Hepatic stellate cell (primary cell): ENCODE results near the gene GTF2H2.
"Not testable (repeated sequence)": the region's sequence is repeated elsewhere in the genome, so short reads cannot be mapped to it uniquely, and the experiment has no call there.

Experiments used
- DNase-seq: peaks from one replicate; pipeline ENCODE4 v3.0.0; 2011; ENCODE audit warnings: low spot score

GTF2H2 gene

GRCh38 chr5:71067262-71067928 lies at the start of gene GTF2H2:
Gene GTF2H2 (minus strand): TSS chr5:71067676. CDS start chr5:71062763, 4,913 bp downstream.
- not testable (repeated sequence) for DNase-seq

GRCh38 chr5:71109730-71110275 lies 42.3 kb upstream of the GTF2H2 start:
- DNase-seq: not testable (repeated sequence)

- not testable (repeated sequence) for DNase-seq
These were observed 32.5 kb upstream of the GTF2H2 start for GRCh38 chr5:71099996-71100395.

GRCh38 chr5:71097930-71098203 lies 30.4 kb upstream of the GTF2H2 start:
- DNase-seq: not testable (repeated sequence)

- not testable (repeated sequence) for DNase-seq
These were observed 29.9 kb upstream of the GTF2H2 start for GRCh38 chr5:71097173-71097929.

- not testable (repeated sequence) for DNase-seq
These were observed 22.3 kb upstream of the GTF2H2 start for GRCh38 chr5:71089773-71090172.

GRCh38 chr5:71088754-71089153 lies 21.3 kb upstream of the GTF2H2 start:
- not testable (repeated sequence) for DNase-seq

- DNase-seq: not testable (repeated sequence)
These were observed 18.7 kb upstream of the GTF2H2 start for GRCh38 chr5:71086145-71086544.

GRCh38 chr5:71084280-71085063 lies 17.0 kb upstream of the GTF2H2 start:
- DNase-seq: not testable (repeated sequence)

GRCh38 chr5:71082898-71083297 lies 15.4 kb upstream of the GTF2H2 start:
- not testable (repeated sequence) for DNase-seq

- DNase-seq: not testable (repeated sequence)
These were observed 14.9 kb upstream of the GTF2H2 start for GRCh38 chr5:71082340-71082739.

GRCh38 chr5:71061322-71061721 lies 6.2 kb downstream of the GTF2H2 start:
- not testable (repeated sequence) for DNase-seq

GRCh38 chr5:71059426-71059825 lies 8.1 kb downstream of the GTF2H2 start:
- DNase-seq: not testable (repeated sequence)

GRCh38 chr5:71044808-71045207 lies 22.7 kb downstream of the GTF2H2 start:
- DNase-seq: not testable (repeated sequence)

GRCh38 chr5:71044128-71044527 lies 23.3 kb downstream of the GTF2H2 start:
- DNase-seq: not testable (repeated sequence)

GRCh38 chr5:71031046-71031776 lies 36.3 kb downstream of the GTF2H2 start:
- not testable (repeated sequence) for DNase-seq

GRCh38 chr5:71025289-71025953 lies 42.1 kb downstream of the GTF2H2 start, which contains the start of gene NAIP:
Gene NAIP (minus strand): TSS chr5:71025339. CDS start chr5:71012915, 12,424 bp downstream.
- not testable (repeated sequence) for DNase-seq

GRCh38 chr5:71020643-71021042 lies 46.8 kb downstream of the GTF2H2 start:
- DNase-seq: not testable (repeated sequence)

GRCh38 chr5:71018376-71019005 lies 49.0 kb downstream of the GTF2H2 start:
- not testable (repeated sequence) for DNase-seq

- no peak for DNase-seq
These were observed 53.3 kb downstream of the GTF2H2 start for GRCh38 chr5:71014176-71014575.
